ENCODE data around the gene DUSP3.

DUSP3 gene

GRCh38 chr17:43722870-43723665 is 55.7 kb downstream of the DUSP3 start:
- DNase-seq = no peak

- no peak for DNase-seq
These were observed 56.5 kb downstream of the DUSP3 start for GRCh38 chr17:43722269-43722619.

GRCh38 chr17:43721537-43722268 is 57.1 kb downstream of the DUSP3 start:
- no peak for DNase-seq

GRCh38 chr17:43720311-43721060 is 58.3 kb downstream of the DUSP3 start:
- DNase-seq = peak; percentile 71

GRCh38 chr17:43719578-43719977 is 59.2 kb downstream of the DUSP3 start:
- DNase-seq = peak; percentile 7

- no peak for DNase-seq
These were observed 60.2 kb downstream of the DUSP3 start for GRCh38 chr17:43718544-43718943.

- no peak for DNase-seq
These were observed 60.9 kb downstream of the DUSP3 start for GRCh38 chr17:43717913-43718312.

All from CD4-positive, alpha-beta T cell treated with Interleukin-4 for 4 hours (primary cell).